GM18526 (cell line): ENCODE results near the gene PIGK.

Experiments used
- POLR2A ChIP-seq: IDR thresholded peaks from 3 replicates; pipeline ENCODE4 v1.6.1; 2011; ENCODE audit not compliant: insufficient read length; ENCODE audit errors: extremely low read depth

The PIGK gene

GRCh38 chr1:77081834-77082233, 137.4 kb downstream of the PIGK start:
- TF ChIP-seq POLR2A, result no peak

DNA sequence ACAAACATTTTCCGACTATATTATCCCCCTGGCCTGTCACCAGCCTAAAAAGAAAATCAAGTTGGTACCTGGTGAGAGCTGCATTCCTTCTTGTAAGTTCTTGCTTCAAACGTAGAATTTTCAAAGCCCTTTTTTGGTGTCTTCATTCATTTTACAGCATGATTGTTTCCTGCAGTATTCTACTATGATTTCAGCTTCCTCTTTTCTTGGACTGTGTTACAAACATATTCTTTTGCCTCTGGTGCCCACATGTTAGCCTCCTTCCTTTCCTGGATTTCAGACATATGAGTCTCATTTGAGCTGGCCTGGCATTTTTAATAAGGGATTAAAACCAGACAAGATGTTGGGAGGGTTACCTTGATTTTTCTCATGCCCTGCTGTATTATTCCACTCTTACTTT, 142.5 kb downstream of the PIGK start:
- no peak for TF ChIP-seq POLR2A

DNA sequence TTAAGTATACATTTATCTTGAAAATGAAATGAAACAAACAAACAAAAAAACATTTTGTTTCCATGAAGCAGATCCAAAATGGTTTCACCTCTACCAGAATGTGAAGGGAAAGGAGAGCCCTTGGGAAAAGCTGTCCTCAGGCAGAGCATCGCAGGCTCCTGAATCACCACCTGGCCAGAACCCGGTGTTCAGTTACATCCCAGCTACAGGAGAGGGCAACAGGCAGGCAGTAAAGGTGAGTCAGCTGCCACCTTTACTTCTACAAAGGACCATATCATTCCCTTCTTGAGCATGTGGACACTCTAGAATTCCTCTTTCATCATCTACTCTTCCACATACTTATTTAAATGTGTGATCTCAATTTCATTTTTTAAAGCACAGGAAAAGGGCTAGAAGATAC, 151.2 kb downstream of the PIGK start:
- no peak for TF ChIP-seq POLR2A

- no peak for TF ChIP-seq POLR2A
Measured at GRCh38 chr1:77065693-77066342, 153.4 kb downstream of the PIGK start.

GRCh38 chr1:77064246-77064645, 155.0 kb downstream of the PIGK start:
- no peak for TF ChIP-seq POLR2A

- TF ChIP-seq POLR2A, result no peak
Measured at GRCh38 chr1:77063118-77063517, 156.1 kb downstream of the PIGK start.

- TF ChIP-seq POLR2A, result no peak
Measured at GRCh38 chr1:77061162-77061561, 158.1 kb downstream of the PIGK start.

DNA sequence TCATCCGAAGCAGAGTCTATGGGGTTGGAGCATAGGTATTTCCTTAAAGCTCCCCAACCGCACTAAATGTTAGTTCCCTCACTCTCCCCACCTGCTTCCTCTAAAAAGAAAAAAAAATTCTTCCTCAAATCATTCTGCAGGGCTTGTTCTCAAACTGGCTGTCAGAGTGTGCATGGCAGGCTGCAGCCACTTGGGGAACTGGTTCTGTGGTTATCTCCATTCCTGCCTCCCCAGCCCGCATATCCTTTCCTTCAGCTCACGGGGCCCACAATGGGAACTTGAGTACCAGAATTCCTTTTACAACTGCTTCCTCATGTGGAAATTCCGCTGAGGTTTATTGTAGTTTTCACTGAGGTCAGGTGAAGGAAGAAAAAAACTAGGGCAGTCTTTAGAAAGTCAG, 159.2 kb downstream of the PIGK start:
- TF ChIP-seq POLR2A, result no peak

DNA sequence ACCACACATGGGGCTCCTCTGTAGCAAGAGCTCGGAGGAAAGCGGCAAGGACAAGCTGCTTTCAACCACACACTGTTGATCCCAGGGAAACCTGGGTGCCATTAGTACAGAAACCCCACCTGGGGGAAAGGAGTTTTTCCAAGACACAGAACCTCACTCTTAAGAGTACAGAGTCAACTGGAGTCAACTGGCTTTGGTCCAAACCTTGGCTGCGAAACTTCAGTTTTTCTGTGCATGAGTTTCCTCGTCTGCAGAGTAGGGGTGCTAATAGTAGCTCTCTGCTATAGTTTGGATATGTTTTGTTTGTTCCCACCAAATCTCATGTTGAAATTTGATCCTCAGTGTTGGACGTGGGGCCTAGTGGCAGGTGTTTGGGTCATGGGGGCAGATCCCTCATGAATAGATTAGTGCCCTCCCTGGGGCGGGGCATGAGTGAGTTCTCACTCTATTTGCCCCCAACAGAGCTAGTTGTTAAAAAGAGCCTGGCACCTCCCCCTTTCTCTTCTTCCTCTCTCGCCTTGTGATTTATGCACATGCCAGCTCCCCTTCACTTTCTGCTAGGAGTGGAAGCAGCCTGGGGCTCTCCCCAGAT, 161.1 kb downstream of the PIGK start:
- TF ChIP-seq POLR2A, result no peak

- TF ChIP-seq POLR2A, result no peak
Measured at GRCh38 chr1:77056525-77056924, 162.7 kb downstream of the PIGK start.

GRCh38 chr1:77051425-77051824, 167.8 kb downstream of the PIGK start:
- no peak for TF ChIP-seq POLR2A

GRCh38 chr1:77048615-77049005, 170.6 kb downstream of the PIGK start:
- TF ChIP-seq POLR2A, result no peak

GRCh38 chr1:77047978-77048614, 171.1 kb downstream of the PIGK start:
- no peak for TF ChIP-seq POLR2A

GRCh38 chr1:77047575-77047974, 171.7 kb downstream of the PIGK start:
- no peak for TF ChIP-seq POLR2A

GRCh38 chr1:77044133-77044849, 174.9 kb downstream of the PIGK start:
- no peak for TF ChIP-seq POLR2A

GRCh38 chr1:77040826-77041225, 178.4 kb downstream of the PIGK start:
- TF ChIP-seq POLR2A, result no peak

- no peak for TF ChIP-seq POLR2A
Measured at GRCh38 chr1:77039739-77040138, 179.5 kb downstream of the PIGK start.

DNA sequence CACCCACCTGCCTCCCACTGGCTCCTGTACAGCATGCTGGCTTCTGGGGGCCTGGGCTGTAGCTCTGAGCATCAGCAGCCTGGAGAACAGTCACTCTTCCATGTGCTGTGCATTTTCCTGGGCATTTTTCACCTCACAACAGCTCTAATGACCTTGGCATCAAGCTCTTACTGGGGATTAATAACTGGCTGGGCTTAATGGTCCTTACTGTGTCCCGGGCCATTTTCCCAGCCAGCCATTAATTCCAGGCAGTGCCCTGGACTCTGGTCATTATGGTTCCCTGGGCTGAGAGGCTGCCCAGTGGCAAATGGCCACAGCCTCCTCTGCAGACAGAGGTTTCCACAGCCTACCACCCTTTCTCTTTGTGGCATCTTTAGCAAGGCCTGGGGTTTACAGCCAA, 180.1 kb downstream of the PIGK start:
- TF ChIP-seq POLR2A, result no peak
